SK-N-SH treated with all-trans-retinoic acid at 6 μM for 48 hours (cell line): ENCODE data around the gene CACNB2.

ENCODE experiments used
- BACH2 ChIP-seq: fragments of 250-450 bp; sonication (Bioruptor Pico); IDR thresholded peaks from 2 replicates; pipeline ENCODE4 v1.9.0; 2021; ENCODE audit warnings: mild to moderate bottlenecking, borderline replicate concordance
- ESRRG ChIP-seq: fragments of 250-450 bp; sonication (Bioruptor Pico); IDR thresholded peaks from 2 replicates; pipeline ENCODE4 v1.6.1; 2021; ENCODE audit warnings: mild to moderate bottlenecking
- GLIS3 ChIP-seq: fragments of 250-450 bp; sonication (Bioruptor Pico); IDR thresholded peaks from 2 replicates; pipeline ENCODE4 v1.5.0; 2020; ENCODE audit warnings: mild to moderate bottlenecking, moderate library complexity
- OSR1 ChIP-seq: fragments of 250-450 bp; sonication (Bioruptor Pico); IDR thresholded peaks from 2 replicates; pipeline ENCODE4 v1.8.0; 2022; ENCODE audit warnings: moderate library complexity, mild to moderate bottlenecking, inconsistent platforms
- RARB ChIP-seq: fragments of 250-450 bp; sonication (Bioruptor Pico); IDR thresholded peaks from 2 replicates; pipeline ENCODE4 v1.8.0; 2021; ENCODE audit warnings: mild to moderate bottlenecking, moderate library complexity
- TOX ChIP-seq: fragments of 250-450 bp; sonication (Bioruptor Pico); IDR thresholded peaks from 2 replicates; pipeline ENCODE4 v1.8.0; 2021; ENCODE audit warnings: mild to moderate bottlenecking, moderate library complexity, borderline replicate concordance
- ZFP3 ChIP-seq: fragments of 250-450 bp; sonication (Bioruptor Pico); IDR thresholded peaks from 2 replicates; pipeline ENCODE4 v1.5.0; 2020; ENCODE audit warnings: mild to moderate bottlenecking, moderate library complexity
- ZFP30 ChIP-seq: fragments of 450-650 bp; formaldehyde crosslinking; IDR thresholded peaks from 2 replicates; pipeline ENCODE4 v1.5.0; 2022; ENCODE audit warnings: mild to moderate bottlenecking, moderate library complexity
- ZNF70 ChIP-seq: fragments of 450-650 bp; formaldehyde crosslinking; IDR thresholded peaks from 2 replicates; pipeline ENCODE4 v1.5.0; 2020; ENCODE audit warnings: mild to moderate bottlenecking, moderate library complexity
- TF ChIP-seq, protein P1 (sequence below): fragments of 250-450 bp; sonication (Bioruptor Pico); IDR thresholded peaks from 2 replicates; pipeline ENCODE4 v1.8.0; 2021; ENCODE audit warnings: low read depth, mild to moderate bottlenecking, moderate library complexity, borderline replicate concordance
- TF ChIP-seq, protein P2 (sequence below): fragments of 250-450 bp; sonication (Bioruptor Pico); IDR thresholded peaks from 2 replicates; pipeline ENCODE4 v1.8.0; 2020; ENCODE audit warnings: mild to moderate bottlenecking, moderate library complexity, borderline replicate concordance
- TF ChIP-seq, protein P3 (sequence below): fragments of 250-450 bp; sonication (Bioruptor Pico); IDR thresholded peaks from 2 replicates; pipeline ENCODE4 v1.5.0; 2020; ENCODE audit warnings: mild to moderate bottlenecking, moderate library complexity
- TF ChIP-seq, protein P4 (sequence below): fragments of 250-450 bp; sonication (Bioruptor Pico); IDR thresholded peaks from 2 replicates; pipeline ENCODE4 v1.5.1; 2020; ENCODE audit warnings: low read depth, mild to moderate bottlenecking, moderate library complexity

DNA sequence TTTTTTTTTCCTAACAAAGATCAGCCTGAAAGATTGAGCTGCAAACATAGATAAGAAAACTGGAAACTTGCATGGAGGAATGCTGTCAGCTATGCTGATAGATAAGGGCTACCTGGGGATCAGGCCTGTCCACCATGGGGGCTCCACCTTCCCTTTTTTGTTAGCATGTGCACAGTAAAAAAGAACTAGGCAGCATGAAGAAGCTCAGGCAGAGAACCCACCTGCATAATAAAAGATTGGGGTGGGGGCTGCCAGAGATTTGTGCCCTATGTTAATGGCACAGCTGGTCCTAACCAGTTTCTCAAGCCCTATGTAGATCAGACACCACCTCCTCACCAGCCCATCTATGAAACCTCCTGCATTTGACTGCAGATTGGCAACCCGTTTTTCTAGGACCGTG, 45.4 kb upstream of the CACNB2 start:
- TF ChIP-seq ESRRG (no peak), ZNF70 (CRISPR knock-in tag) (no peak), GLIS3 (CRISPR knock-in tag) (no peak), ZFP3 (CRISPR knock-in tag) (no peak), RARB (CRISPR knock-in tag) (no peak), BACH2 (no peak), TOX (no peak), OSR1 (no peak), ZFP30 (CRISPR knock-in tag) (no peak)
- TF ChIP-seq, protein P1, sequence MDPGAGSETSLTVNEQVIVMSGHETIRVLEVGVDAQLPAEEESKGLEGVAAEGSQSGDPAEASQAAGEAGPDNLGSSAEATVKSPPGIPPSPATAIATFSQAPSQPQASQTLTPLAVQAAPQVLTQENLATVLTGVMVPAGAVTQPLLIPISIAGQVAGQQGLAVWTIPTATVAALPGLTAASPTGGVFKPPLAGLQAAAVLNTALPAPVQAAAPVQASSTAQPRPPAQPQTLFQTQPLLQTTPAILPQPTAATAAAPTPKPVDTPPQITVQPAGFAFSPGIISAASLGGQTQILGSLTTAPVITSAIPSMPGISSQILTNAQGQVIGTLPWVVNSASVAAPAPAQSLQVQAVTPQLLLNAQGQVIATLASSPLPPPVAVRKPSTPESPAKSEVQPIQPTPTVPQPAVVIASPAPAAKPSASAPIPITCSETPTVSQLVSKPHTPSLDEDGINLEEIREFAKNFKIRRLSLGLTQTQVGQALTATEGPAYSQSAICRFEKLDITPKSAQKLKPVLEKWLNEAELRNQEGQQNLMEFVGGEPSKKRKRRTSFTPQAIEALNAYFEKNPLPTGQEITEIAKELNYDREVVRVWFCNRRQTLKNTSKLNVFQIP (CRISPR knock-in tag): no peak
- TF ChIP-seq, protein P2, sequence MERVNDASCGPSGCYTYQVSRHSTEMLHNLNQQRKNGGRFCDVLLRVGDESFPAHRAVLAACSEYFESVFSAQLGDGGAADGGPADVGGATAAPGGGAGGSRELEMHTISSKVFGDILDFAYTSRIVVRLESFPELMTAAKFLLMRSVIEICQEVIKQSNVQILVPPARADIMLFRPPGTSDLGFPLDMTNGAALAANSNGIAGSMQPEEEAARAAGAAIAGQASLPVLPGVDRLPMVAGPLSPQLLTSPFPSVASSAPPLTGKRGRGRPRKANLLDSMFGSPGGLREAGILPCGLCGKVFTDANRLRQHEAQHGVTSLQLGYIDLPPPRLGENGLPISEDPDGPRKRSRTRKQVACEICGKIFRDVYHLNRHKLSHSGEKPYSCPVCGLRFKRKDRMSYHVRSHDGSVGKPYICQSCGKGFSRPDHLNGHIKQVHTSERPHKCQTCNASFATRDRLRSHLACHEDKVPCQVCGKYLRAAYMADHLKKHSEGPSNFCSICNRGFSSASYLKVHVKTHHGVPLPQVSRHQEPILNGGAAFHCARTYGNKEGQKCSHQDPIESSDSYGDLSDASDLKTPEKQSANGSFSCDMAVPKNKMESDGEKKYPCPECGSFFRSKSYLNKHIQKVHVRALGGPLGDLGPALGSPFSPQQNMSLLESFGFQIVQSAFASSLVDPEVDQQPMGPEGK (CRISPR knock-in tag): no peak
- TF ChIP-seq, protein P3, sequence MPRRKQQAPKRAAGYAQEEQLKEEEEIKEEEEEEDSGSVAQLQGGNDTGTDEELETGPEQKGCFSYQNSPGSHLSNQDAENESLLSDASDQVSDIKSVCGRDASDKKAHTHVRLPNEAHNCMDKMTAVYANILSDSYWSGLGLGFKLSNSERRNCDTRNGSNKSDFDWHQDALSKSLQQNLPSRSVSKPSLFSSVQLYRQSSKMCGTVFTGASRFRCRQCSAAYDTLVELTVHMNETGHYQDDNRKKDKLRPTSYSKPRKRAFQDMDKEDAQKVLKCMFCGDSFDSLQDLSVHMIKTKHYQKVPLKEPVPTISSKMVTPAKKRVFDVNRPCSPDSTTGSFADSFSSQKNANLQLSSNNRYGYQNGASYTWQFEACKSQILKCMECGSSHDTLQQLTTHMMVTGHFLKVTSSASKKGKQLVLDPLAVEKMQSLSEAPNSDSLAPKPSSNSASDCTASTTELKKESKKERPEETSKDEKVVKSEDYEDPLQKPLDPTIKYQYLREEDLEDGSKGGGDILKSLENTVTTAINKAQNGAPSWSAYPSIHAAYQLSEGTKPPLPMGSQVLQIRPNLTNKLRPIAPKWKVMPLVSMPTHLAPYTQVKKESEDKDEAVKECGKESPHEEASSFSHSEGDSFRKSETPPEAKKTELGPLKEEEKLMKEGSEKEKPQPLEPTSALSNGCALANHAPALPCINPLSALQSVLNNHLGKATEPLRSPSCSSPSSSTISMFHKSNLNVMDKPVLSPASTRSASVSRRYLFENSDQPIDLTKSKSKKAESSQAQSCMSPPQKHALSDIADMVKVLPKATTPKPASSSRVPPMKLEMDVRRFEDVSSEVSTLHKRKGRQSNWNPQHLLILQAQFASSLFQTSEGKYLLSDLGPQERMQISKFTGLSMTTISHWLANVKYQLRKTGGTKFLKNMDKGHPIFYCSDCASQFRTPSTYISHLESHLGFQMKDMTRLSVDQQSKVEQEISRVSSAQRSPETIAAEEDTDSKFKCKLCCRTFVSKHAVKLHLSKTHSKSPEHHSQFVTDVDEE: no peak
- TF ChIP-seq, protein P4, sequence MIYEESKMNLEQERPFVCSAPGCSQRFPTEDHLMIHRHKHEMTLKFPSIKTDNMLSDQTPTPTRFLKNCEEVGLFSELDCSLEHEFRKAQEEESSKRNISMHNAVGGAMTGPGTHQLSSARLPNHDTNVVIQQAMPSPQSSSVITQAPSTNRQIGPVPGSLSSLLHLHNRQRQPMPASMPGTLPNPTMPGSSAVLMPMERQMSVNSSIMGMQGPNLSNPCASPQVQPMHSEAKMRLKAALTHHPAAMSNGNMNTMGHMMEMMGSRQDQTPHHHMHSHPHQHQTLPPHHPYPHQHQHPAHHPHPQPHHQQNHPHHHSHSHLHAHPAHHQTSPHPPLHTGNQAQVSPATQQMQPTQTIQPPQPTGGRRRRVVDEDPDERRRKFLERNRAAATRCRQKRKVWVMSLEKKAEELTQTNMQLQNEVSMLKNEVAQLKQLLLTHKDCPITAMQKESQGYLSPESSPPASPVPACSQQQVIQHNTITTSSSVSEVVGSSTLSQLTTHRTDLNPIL: no peak
